Iris pigment epithelial cell (primary cell): ENCODE data around the gene CUEDC1.

ENCODE experiments used
- DNase-seq: peaks from one replicate; pipeline ENCODE4 v3.0.0-alpha.2; 2011; ENCODE audit warnings: low read depth

The CUEDC1 gene

DNA sequence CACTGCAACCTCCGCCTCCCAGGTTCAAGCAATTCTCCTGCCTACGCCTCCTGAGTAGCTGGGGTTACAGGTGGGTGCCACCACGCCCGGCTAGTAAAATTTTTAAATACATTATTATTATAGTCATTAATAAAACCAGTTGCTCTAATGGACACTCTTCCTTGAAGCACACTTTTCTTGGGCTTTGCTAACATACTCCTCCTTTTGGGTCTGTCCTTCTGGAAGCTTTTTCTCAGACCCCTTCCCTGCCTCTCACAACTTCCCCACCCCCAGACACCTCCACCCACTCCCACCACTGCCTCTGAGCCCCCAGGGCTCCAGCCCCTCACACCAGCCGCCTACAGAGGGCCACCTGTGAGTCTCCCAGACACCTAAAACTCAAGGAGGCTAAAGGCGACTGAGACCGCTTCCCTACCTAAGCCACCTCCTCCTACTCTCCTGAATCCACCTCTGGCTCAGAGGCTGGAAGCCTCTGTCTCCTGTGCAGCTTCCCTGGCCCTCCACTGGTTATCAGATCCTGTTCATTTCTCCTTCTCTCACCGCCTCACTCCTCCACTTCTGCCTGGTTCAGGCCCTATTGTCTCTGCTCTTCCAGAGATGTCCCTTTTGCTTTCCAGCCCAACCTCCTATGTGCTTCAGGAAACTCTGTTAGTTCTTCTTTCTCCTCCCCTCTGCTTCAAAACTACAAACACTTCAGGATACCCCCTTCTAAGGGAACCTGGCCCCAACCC, 2.1 kb upstream of the CUEDC1 start:
- DNase-seq: no peak

DNA sequence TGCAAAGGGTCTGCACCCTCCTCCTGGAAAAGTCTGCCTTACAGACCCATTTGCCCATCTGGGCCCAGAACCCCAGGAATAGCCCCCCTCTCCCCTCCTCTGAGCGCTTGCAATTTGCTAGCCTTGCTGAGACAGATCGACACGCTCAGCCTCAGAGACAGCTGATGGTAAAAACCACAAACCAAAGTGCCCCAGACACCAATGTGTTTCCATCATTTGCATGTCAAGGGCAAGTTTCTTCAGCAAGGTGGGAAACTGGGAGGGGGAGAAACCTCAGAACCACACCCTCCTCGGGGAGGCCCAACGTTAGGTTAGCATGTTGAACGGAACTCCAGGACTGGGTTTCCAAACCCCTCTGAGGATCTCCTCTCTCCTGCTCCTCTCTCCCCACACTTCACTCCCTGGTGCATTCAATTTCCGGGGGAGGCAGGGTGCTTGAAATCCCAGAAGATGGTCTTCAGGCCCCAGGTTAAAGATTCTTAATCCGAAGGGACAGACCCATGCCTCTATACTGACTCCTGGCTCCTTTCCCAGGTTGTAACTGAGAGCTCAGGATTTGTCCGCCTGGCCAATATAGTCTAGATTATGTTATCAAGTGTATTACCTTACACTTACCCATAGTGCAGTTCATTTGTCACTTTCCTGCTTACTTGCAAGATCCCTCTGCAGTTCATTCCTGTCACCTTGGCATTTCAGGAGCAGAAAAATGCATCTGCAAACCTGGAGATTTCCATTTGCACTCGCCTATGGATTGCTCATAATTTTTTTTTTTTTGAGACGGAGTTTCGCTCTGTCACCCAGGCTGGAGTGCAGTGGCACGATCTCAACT, 1.3 kb upstream of the CUEDC1 start:
- no peak for DNase-seq

DNA sequence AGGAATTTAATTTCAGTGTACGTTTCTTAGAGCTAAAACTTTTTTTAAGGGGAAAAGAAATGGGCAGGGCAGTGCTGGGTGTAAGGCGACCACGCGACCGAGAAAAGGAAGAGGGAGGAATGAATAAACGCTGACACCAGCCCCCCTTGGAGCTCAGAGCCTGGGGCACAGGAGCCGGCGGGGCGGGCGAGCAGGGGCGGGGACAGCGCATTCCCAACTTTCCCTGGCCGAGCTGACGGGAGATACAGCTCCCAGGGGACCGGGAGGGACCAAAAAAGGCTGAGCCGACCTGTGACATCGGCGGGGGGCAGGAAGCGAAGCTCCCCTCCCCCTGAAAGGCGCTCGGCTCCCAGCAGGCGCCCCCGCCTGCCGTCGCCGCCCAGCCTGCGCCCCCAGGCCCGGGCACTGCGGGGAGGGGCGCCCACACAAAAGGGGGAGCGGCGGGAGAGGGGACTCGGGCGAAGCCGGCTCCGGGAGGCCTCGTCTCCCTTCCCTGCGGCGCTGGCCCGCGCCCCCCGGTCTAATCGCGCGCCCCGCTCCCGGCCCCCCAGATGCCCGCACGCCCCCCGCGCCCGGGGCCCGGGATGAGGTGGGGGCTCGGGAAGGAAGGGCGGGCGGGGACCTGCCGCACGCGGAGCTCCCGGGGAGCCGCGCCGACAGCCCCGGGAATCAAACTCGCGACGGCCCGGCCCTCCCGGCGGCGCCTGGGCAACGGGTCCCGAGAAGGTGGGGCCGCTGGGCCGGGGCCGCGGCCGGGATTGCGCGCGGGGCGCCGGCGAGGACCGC, 622 bp downstream of the CUEDC1 start:
- peak; percentile 27 for DNase-seq

DNA sequence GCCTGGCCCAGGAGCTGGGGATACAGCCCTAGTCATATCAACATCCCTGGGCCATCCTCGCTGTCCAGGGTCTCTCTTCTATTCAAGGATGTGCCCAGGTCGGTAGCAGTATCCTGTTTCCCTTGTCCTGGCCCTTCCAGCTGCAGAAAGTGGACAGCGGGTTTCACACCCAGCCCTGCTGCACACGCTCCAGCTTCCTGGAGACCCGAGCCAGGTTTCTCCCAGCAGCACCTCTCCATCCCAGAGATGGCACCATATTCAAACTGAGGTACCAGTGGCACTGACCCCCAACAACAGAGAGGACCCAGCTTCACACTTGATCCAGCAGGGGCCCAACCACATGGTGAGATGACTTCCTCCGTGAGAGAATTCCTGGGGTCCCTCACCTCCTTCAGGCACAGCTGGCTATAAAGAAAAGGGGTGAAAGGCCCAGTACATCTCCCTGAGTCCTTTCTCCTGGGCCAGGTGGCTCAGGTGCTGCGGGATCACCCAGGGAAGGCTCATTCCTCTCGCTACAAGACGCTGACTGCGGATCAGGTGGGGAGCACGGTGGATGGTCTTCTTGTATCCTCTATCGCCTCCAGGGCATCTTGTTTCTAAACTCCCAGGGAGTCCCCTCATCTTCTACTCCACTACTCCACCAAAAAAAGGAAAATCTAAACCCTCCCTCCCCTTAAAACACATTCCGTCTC, 1.4 kb downstream of the CUEDC1 start:
- no peak for DNase-seq

DNA sequence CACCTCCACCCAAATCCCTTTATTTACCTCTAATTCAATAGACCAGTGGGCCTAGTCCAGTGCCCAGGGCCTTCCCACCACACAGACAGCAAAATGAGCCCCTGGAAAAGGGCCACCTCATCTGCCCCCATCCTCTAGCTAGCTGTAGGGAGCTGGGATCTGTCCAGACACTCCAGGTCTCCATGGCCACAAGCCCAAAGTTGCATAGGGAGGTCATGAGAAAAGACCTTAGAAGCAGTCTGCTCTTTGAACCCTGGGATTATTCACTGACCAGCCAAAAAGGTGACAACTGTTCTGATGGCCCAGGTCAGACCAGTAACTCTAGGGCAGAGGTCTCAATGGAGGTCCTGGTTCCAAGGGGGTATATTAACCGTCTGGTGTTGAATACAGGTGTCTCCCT, 2.0 kb downstream of the CUEDC1 start:
- no peak for DNase-seq

DNA sequence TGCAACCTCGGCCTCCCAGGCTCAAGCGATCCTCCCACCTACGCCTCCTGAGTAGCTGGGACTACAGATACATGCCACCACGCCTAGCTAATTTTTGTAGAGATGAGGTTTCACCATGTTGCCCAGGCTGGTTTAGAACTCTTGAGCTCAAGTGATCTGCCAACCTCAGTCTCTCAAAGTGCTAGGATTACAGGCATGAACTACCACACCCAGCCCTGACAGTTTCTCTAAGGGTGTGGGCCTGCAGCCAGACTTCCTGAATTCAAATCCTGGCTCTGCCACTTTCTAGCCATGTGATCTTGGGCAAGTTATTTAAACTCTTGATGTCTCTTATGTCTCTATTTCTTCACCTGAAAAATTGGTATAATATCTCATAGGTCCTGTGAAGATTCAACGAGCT, 5.6 kb downstream of the CUEDC1 start:
- DNase-seq: no peak

DNA sequence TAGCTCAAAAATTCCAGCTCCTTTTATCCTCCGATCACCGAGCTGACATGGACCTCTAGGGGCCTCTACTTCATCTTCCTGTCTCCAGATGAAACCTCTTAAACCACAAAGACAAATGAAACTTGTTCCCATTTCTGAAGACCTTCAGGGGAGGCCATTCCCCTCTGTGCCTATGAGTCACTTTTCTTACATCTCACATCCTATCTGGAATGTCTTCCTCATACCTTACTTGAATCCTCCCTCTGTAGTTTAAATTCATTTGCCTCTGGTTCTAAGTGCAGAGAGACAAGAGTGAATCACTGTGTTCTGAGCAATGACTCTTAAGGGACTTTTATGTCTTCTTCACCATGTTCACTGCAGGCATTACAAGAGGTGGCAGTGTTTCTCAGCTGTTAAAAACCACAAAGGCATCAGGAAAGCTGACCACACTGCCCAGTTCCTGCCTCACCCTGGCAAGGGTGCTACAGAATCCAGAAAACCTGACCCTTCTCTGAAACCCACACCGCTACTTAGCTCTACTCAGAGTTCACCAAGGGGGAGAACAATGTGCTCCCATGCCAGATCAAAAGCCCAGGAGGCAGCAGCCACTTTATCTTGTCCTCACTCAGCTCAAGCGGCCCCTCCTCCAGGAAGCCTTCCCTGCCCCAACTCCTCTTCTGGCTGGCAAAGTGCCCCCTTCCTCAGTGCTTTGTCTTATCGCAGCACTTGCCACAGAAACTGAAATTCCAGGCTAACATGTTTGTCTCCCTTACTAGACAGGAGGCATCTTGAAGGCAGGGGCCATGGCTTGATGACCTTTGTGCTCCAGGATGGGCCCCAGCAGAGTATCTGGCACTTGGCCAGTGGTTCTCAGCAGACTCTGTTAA, 6.4 kb downstream of the CUEDC1 start:
- DNase-seq: peak; percentile 94

DNA sequence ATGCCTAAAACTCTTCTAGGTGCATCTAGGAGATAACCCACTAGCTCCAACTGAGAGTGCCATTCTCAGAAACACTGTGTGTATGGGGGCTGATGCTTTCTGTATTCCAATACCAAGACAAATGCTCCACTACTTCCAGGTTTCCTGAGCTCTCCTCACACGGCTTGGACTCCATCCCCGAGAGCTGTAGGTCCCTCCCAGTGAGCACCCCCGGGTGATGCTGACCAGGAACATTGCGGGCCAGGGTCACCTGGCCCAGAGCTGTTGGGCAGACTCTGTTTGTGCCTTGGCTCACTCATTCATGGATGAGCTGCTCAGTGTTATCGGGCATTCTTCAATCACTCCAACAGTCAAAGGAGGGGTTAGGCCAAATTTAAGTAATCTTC, 7.0 kb downstream of the CUEDC1 start:
- DNase-seq: no peak

DNA sequence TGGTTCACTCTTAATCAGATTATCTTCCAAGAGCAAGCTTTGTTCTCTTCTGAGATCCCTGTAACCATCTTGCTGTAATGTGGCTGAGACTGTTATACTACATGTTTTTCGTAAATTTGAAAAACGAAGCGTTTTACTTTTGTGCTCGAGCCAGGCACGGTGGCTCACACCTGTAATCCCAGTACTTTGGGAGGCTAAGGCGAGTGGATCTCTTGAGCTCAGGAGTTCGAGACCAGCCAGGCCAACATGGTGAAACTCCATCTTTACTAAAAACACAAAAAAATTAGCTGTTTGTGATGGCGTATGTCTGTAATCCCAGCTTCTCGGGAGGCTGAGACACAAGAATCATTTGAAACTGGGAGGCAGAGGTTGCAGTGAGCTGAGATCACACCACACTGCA, 7.8 kb downstream of the CUEDC1 start:
- no peak for DNase-seq

DNA sequence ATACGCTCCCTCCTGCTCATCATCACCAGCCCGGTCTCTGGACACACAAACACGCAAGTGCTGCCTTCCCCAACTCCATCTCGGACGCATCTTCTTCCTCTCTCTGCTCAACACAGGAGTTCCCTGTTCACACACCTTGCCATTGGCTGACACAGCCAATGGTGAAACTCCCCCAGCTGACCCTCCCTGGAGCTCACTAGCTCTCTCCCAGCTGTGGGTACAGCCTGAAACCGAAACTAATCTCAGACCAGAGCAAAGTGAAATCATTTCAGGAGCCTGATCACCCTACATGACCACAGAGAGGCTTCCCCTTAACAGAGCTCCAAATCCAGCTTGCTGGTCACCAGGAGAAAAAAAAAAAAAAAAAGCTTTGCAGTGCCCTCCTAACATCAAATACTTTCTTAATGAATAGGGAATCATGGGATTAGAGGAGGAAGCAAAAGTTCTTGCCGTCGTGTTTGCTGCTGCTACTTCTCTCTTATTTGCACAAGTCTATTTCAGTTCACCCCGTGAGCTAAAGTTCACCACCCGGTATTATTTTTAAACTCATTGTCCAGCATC, 8.3 kb downstream of the CUEDC1 start:
- peak; percentile 90 for DNase-seq

DNA sequence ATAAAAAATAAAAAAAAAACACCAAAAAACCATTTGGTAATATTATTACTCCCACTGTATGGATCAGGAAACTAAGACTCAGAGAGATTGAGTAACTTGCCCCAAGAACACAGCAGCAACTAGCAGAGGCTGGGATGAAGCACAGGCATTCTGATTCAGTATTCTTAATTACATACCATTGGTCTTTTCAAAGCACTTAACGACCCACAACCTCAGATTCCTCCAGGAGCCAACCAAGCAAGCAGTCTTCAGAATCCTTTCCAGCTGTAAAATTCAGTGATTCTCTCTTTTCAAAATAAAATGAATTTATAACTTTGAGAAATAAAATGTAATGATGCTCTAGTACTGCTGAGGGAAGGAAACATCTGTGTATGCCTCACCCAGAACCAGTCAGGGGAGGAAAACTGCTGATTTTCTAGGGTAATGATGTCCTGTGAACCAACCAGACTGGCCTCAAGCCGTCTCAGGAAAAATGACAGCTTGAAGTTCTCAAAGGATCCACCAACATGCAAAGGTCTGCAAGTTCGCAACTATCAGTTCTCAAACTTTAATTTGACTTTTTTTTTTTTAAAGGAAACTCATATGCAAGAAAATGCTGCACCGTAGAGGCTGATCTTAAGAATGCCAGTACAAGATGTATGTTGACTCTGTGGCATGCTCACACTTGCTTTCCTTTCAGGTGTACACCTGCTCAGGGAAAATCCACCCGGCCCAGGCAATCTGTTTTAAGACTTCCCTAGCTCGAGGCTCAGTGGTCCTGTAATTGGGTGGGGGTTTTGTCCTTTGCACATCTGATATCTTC, 9.0 kb downstream of the CUEDC1 start:
- DNase-seq: peak; percentile 59

DNA sequence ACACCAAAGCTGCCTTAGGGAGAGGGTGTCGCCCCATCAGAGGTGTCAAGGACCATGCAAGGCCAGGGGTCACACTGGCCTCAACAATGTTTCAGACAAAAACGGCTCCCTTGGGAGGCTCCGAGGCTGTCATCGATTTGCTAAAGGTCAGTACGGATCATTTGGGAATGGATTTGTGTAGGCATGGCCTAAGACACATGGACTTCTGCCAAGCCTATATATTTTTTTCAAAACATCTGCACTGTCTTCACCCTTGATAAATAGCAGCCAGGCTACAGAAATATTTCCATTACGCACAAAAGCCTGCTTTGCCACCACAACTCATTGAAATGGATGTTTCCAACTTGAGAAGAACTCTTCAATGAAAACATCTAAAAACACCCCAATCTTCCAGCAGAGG, 10.3 kb downstream of the CUEDC1 start:
- no peak for DNase-seq

DNA sequence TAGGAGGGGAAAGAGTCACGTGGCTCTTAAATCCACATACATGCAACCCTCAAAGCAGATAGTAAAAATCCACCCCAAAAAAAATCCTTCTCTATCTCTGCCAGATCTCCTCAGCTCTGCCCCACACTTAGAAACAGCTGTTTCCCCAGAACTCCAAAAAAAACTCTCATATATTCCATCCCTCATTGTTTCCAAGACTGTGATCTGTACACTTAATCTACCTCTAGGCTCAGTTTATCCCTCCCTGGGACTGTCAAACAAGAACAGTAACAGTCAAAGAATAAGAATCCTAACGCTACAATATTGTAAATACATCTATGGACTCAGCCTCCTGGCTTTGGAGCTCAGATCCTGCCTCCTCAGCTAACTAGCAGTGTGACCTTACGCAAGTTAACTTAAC, 11.6 kb downstream of the CUEDC1 start:
- DNase-seq: peak; percentile 29

DNA sequence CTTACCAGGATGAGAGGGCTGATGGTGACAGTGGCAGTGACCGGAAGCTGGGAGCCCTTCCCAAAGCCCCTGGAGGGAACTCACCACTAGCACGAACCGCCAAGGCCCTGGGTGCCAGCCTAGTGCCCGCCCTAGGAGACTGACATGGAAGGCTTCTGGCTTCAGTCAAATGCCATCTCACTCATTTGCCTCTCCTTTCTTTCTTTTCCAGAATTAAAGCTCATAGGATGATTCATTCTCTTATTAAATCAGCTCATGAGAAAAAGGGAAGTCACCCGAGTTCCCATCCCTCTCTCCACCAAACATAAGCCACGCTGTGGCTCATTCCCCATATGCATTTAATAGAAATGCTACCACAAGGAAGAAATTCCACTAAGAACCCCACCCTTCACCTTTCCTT, 12.1 kb downstream of the CUEDC1 start:
- peak; percentile 47 for DNase-seq

DNA sequence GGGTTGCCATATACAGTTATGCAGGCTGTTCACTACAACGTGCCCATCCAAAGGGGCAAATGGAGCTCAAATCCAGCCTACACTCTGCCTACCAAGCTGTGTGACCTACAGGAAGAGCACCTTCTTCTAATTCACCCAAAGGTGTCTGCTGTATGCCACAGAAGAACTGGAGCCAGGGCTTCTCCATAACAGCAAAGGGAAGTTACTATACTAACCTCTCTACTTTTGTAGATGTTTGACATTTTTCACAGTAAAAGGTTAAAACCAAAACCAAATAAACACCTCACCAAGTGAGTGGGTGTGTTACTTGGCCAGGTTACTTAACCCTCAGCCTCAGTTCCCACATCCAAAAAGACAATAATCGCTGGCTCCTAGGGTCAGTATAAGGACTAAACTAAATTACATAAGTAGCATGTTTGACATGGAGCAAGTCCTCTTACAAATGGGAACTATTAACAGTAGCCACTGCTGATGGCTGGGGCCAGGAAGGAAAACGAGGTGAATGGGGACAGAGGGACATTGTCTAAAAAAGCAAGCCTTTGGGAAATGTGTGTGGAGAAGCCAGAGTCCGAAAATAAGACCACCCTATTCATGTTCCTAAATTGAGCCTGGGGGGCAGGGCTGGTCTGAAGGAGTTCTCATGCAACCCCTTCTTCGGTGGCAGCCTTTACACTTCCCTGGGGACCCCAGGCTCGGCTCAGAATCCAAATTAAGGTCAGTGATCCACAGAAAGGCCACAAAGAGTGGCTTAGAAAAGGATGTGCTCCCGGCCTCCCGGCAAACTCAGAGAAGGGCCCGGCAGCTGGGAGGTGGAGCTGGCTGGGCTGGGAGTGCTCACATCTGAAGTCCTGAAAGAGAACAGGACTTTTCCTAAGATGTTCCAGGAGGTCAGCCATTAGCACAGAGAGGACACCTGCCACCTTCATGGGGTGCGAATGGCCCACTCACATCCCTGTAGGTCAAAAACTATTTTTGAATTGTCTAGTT, 13.5 kb downstream of the CUEDC1 start:
- no peak for DNase-seq

DNA sequence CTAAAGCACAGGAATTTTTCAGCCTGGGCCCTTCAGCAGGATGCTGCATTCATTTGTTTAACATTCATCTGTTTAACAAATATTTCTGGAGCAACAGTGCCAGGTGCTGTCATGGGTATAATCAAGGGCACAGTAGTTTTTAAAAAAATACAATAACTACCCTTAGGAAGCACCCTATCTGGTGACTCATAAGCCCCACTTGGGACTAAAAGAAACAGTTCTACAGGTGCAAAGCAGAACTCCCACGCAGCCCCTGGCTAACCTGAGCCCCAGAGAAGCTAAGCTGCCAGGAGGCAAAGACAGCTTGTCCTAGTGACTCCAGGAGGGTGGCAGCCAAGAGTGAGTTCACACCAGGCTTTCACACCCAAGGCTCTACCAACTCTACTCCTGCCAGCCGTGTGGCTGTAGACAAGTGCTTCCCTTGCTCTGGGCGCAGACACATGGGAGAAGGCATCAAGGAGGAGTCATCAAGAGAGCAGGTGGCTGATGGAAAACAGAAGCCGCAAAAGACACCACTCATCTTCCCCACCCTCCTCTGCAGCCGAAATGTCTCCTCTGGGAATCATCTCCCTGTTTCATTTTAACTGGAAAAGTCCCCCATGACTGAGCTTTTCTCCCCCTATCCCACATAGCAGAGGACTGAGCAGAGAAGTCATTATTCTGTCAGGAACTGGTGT, 14.4 kb downstream of the CUEDC1 start:
- DNase-seq: no peak

DNA sequence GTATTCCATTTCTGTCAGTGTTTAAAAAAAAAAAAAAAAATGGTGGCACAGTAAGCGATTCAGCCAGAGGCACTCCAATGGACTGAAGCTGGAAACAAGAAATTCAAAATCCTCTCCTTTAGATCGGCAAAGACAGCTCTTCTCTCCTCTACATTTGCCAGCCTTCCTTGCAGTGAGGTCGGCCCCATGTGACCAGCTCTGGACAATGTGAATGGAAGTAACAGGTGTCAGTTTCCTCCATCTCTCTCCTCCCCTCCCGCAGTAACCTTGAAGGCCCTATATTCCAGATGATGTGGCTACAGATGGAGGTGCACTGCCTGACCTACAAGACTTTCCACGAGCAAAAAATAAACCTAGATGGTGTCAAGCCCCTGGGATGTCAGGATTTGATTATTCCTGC, 15.0 kb downstream of the CUEDC1 start:
- no peak for DNase-seq

DNA sequence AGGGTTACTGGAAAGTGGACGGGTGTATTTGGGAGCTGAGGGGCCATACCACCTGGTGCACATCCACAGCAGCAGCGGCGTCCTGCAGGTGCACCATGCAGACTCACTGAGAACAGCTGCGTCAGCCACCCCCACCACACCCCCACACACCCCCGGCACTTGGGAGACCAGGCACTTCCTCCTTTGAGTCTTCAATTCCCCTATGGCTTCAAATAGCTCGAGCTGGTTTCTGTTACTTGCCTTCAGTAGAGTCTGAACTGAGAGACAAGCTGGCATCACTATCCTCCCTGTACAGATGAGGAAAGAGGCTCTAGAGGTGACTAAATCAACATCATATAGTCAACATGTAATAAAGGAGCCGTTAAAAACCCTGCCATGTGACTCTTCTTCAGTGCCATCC, 15.4 kb downstream of the CUEDC1 start:
- DNase-seq: no peak
